Progenitor cell of endocrine pancreas (in vitro differentiated cells): Measurements from ENCODE around the gene CDH12. TPM values are rescaled to one million over a fixed set of nuclear protein-coding genes. Genes with fewer than 3 reads are reported as not detected.
"Not testable (repeated sequence)": the region's sequence is repeated elsewhere in the genome, so short reads cannot be mapped to it uniquely, and the experiment has no call there.

Source experiments
- DNase-seq: peaks from one replicate; pipeline ENCODE4 v3.0.0; 2021; ENCODE audit warnings: low spot score; ENCODE audit not compliant: unreplicated experiment
- H3K27ac Mint-ChIP-seq: 2 replicates; pipeline ENCODE4 v1.8.0; 2021; ENCODE audit warnings: mild to moderate bottlenecking, moderate library complexity, mixed read lengths
- H3K27me3 Mint-ChIP-seq: 2 replicates; pipeline ENCODE4 v1.8.0; 2021; ENCODE audit warnings: mixed read lengths
- H3K36me3 Mint-ChIP-seq: 2 replicates; pipeline ENCODE4 v1.8.0; 2022; ENCODE audit warnings: mixed read lengths; ENCODE audit not compliant: insufficient read depth
- H3K4me1 Mint-ChIP-seq: 2 replicates; pipeline ENCODE4 v1.8.0; 2021; ENCODE audit warnings: low read depth, mixed read lengths
- H3K4me3 Mint-ChIP-seq: 2 replicates; pipeline ENCODE4 v1.8.0; 2021; ENCODE audit warnings: low read depth, mild to moderate bottlenecking, moderate library complexity, mixed read lengths
- H3K9me3 Mint-ChIP-seq: 2 replicates; pipeline ENCODE4 v1.8.0; 2021; ENCODE audit warnings: low read depth, mixed read lengths
- CTCF ChIP-seq: fragments of 200-600 bp; sonication (generic); IDR thresholded peaks from one replicate; pipeline ENCODE4 v1.5.0; 2021; ENCODE audit warnings: antibody characterized with exemption, mild to moderate bottlenecking; ENCODE audit not compliant: unreplicated experiment
- total RNA-seq: library from RNA; stranded (reverse); gene quantifications from 2 replicates; pipeline ENCODE4 v1.2.1, GENCODE V29; 2021

The CDH12 gene
- total RNA-seq, 1 donor from 2014 or later, result 2.8 TPM

GRCh38 chr5:22278164-22278563 is 575.0 kb downstream of the CDH12 start:
- H3K36me3 Mint-ChIP-seq, result no peaks in the 10 kb centered on the region

GRCh38 chr5:22277006-22277405 is 576.1 kb downstream of the CDH12 start:
- H3K27ac Mint-ChIP-seq, result no peak overlapping the region
- H3K27me3 Mint-ChIP-seq, result no peaks in the 10 kb centered on the region
- H3K4me3 Mint-ChIP-seq, result no peak overlapping the region
- H3K36me3 Mint-ChIP-seq, result no peaks in the 10 kb centered on the region
- H3K4me1 Mint-ChIP-seq, result no peaks in the 10 kb centered on the region
- DNase-seq, result no peak
- TF ChIP-seq CTCF, result no peak
- H3K9me3 Mint-ChIP-seq, result peaks cover 5% of the 10 kb centered on the region

More at GRCh38 chr5:22278164-22278563, 575.0 kb downstream of the CDH12 start:
- no peak for TF ChIP-seq CTCF
- peaks cover 5% of the 10 kb centered on the region for H3K9me3 Mint-ChIP-seq
- no peak overlapping the region for H3K4me3 Mint-ChIP-seq
- no peak overlapping the region for H3K27ac Mint-ChIP-seq
- no peaks in the 10 kb centered on the region for H3K27me3 Mint-ChIP-seq
- H3K4me1 Mint-ChIP-seq, result no peaks in the 10 kb centered on the region
- no peak for DNase-seq

- H3K27ac Mint-ChIP-seq, H3K4me3 Mint-ChIP-seq, H3K4me1 Mint-ChIP-seq, H3K36me3 Mint-ChIP-seq, H3K27me3 Mint-ChIP-seq, DNase-seq, H3K9me3 Mint-ChIP-seq: not testable (repeated sequence)
Observed at GRCh38 chr5:22265855-22266254, 587.3 kb downstream of the CDH12 start.

- no peak for DNase-seq
- Mint-ChIP-seq H3K9me3 (no peaks in the 10 kb centered on the region), H3K4me1 (no peaks in the 10 kb centered on the region), H3K4me3 (no peak overlapping the region), H3K27me3 (no peaks in the 10 kb centered on the region), H3K36me3 (no peaks in the 10 kb centered on the region), H3K27ac (no peak overlapping the region)
- no peak for TF ChIP-seq CTCF
Observed at GRCh38 chr5:22258139-22258538, 595.0 kb downstream of the CDH12 start.

- no peaks in the 10 kb centered on the region for H3K9me3 Mint-ChIP-seq
- no peaks in the 10 kb centered on the region for H3K27me3 Mint-ChIP-seq
- H3K4me1 Mint-ChIP-seq, result no peaks in the 10 kb centered on the region
- H3K36me3 Mint-ChIP-seq, result no peaks in the 10 kb centered on the region
- no peak overlapping the region for H3K4me3 Mint-ChIP-seq
- TF ChIP-seq CTCF, result no peak
- no peak for DNase-seq
- H3K27ac Mint-ChIP-seq, result no peak overlapping the region
Observed at GRCh38 chr5:22250528-22250927, 602.6 kb downstream of the CDH12 start.

- Mint-ChIP-seq H3K4me1 (no peaks in the 10 kb centered on the region), H3K36me3 (no peaks in the 10 kb centered on the region), H3K4me3 (no peak overlapping the region), H3K27me3 (no peaks in the 10 kb centered on the region), H3K27ac (no peak overlapping the region), H3K9me3 (no peaks in the 10 kb centered on the region)
- no peak for TF ChIP-seq CTCF
- DNase-seq, result no peak
Observed at GRCh38 chr5:22249209-22249729, 603.9 kb downstream of the CDH12 start.
